Right cardiac atrium (tissue), 5 donors: ENCODE results near the gene TMEM79. TPM values are rescaled to one million over a fixed set of nuclear protein-coding genes. Genes with fewer than 3 reads are reported as not detected.
A peak's percentile ranks its signal among the peaks of the same experiment; 100 is the strongest.

ENCODE experiments used
- ATAC-seq, 2 donors: fragments of 200-7000 bp; cut with Tn5 transposase; one replicate each; pipeline versions ENCODE4 v1.8.0 to v1.9.1; 2020; ENCODE audit warnings: moderate library complexity in 2 of 2, mild to moderate bottlenecking in 1 of 2
- DNase-seq, 3 donors: peaks; one replicate each; pipeline ENCODE4 v3.0.0-alpha.2; 2020
- H3K27ac ChIP-seq: one replicate; pipeline ENCODE4 v1.5.1; 2013; ENCODE audit warnings: mild to moderate bottlenecking, low read length, control low read depth, moderate library complexity
- H3K27me3 ChIP-seq: one replicate; pipeline ENCODE4 v1.6.1; 2013; ENCODE audit not compliant: control insufficient read depth, insufficient read depth
- H3K4me1 ChIP-seq: one replicate; pipeline ENCODE4 v1.6.1; 2013; ENCODE audit warnings: low read length; ENCODE audit not compliant: control insufficient read depth, insufficient read depth
- H3K4me3 ChIP-seq: one replicate; pipeline ENCODE4 v1.5.1; 2013; ENCODE audit warnings: low read length, control low read depth
- H3K9me3 ChIP-seq: one replicate; pipeline ENCODE4 v1.6.1; 2013; ENCODE audit warnings: low read length; ENCODE audit not compliant: control insufficient read depth
- WGBS: extraction: QIAGEN DNeasy Blood & Tissue Kit; methylation state at CpG from one replicate; pipeline ENCODE4 v1.1.7; 2013; 5-methylcytosine and 5-hydroxymethylcytosine counted together
- intact Hi-C, 4 donors: fragments of 100-400 bp; cut with DNase I; formaldehyde crosslinking; loops; one replicate each; pipeline versions ENCODE4 v1.11.0 to v1.14.0; 2022 to 2023
- polyA plus RNA-seq: library from polyadenylated mRNA; stranded (reverse); fragments of 200-250 nt; gene quantifications from one replicate; pipeline ENCODE4 v1.2.3, GENCODE V29; 2013
- total RNA-seq, 4 donors: library from RNA; stranded (reverse); fragmentation: NEBNext Ultra II Directional; extraction: Animal tissue kit (Norgen Biotek cat#: 25700); gene quantifications; one replicate each; pipeline ENCODE4 v1.2.1, GENCODE V29; 2021
- donor health status: healthy with polysubstance abuse.
- donor health status: DM: no; HTN: yes; CAD: no.
- donor health status: DM: no; HTN: no; CAD: no.
- donor health status: DM: no; HTN: yes; CAD: no; lungs with severe emphysema.
- donor health status: DM: yes; HTN: yes; CAD: no.

The TMEM79 gene
- total and polyA plus RNA-seq, 5 donors: 0.95 to 2.4 (median 1.9) TPM

- H3K4me1 ChIP-seq: peaks cover 5% of the 10 kb centered on the region
- peak; percentile 63 to 64 for ATAC-seq
- peak; percentile 70 to 87 (median 82) for DNase-seq
- no peaks in the 10 kb centered on the region for H3K9me3 ChIP-seq
- no peaks in the 10 kb centered on the region for H3K27me3 ChIP-seq
- no peak overlapping the region for H3K4me3 ChIP-seq
- H3K27ac ChIP-seq: no peak overlapping the region
- 38% methylated on average over 16 of the region's 16 CpGs for WGBS
- intact Hi-C loops: no loop called here
Observed at GRCh38 chr1:156246781-156247459, 37.2 kb upstream of the TMEM79 start.

GRCh38 chr1:156247460-156248322, 36.4 kb upstream of the TMEM79 start, which contains the start of gene PAQR6:
Gene PAQR6, minus strand, starts transcription at chr1:156248056. Its CDS starts 1,325 bp downstream, at chr1:156246731.
- intact Hi-C loops: no loop called here
- Histone ChIP-seq H3K9me3 (no peaks in the 10 kb centered on the region), H3K27ac (no peak within 1 kb of the TSS), H3K4me3 (no peak within 1 kb of the TSS), H3K27me3 (no peaks in the 10 kb centered on the region), H3K4me1 (peaks cover 5% of the 10 kb centered on the region)
- peak; percentile 49 to 62 for ATAC-seq
- WGBS: 43% methylated on average over 16 of the region's 16 CpGs
- peak; percentile 52 to 85 (median 84) for DNase-seq

GRCh38 chr1:156248323-156248683, 35.8 kb upstream of the TMEM79 start:
- ATAC-seq: no peak
- no peak for DNase-seq
- H3K9me3 ChIP-seq: no peaks in the 10 kb centered on the region
- H3K27ac ChIP-seq: no peak overlapping the region
- H3K27me3 ChIP-seq: no peaks in the 10 kb centered on the region
- WGBS: 71% methylated on average over 4 of the region's 4 CpGs
- no peak overlapping the region for H3K4me3 ChIP-seq
- intact Hi-C loops: no loop called here
- peaks cover 5% of the 10 kb centered on the region for H3K4me1 ChIP-seq

GRCh38 chr1:156249593-156249992, 34.5 kb upstream of the TMEM79 start:
- 82% methylated on average over 5 of the region's 5 CpGs for WGBS
- peaks cover 5% of the 10 kb centered on the region for H3K4me1 ChIP-seq
- DNase-seq: no peak

GRCh38 chr1:156251527-156251926, 32.6 kb upstream of the TMEM79 start:
- no peaks in the 10 kb centered on the region for H3K4me1 ChIP-seq
- DNase-seq: no peak
- peak in 1 of 2 donors; percentile 3 for ATAC-seq
- no peak overlapping the region for H3K4me3 ChIP-seq
- H3K27ac ChIP-seq: no peak overlapping the region
- intact Hi-C loops: no loop called here
- WGBS: 30% methylated on average over 3 of the region's 3 CpGs
- no peaks in the 10 kb centered on the region for H3K9me3 ChIP-seq
- H3K27me3 ChIP-seq: no peaks in the 10 kb centered on the region

More at GRCh38 chr1:156249593-156249992, 34.5 kb upstream of the TMEM79 start:
- H3K4me3 ChIP-seq: no peak overlapping the region
- no peak overlapping the region for H3K27ac ChIP-seq
- intact Hi-C loops: no loop called here
- H3K9me3 ChIP-seq: no peaks in the 10 kb centered on the region
- no peaks in the 10 kb centered on the region for H3K27me3 ChIP-seq
- no peak for ATAC-seq

- ATAC-seq (no peak), DNase-seq (no peak)
- intact Hi-C loops: no loop called here
- Histone ChIP-seq H3K27me3 (no peaks in the 10 kb centered on the region), H3K27ac (no peak overlapping the region), H3K4me3 (no peak overlapping the region), H3K9me3 (no peaks in the 10 kb centered on the region), H3K4me1 (no peaks in the 10 kb centered on the region)
- 95% methylated on average over 3 of the region's 3 CpGs for WGBS
Observed at GRCh38 chr1:156253634-156254033, 30.5 kb upstream of the TMEM79 start.

GRCh38 chr1:156257711-156258110, 26.4 kb upstream of the TMEM79 start:
- no peak for ATAC-seq

GRCh38 chr1:156258859-156259258, 25.3 kb upstream of the TMEM79 start:
- ATAC-seq: no peak
- H3K4me3 ChIP-seq: no peak overlapping the region
- H3K27me3 ChIP-seq: no peaks in the 10 kb centered on the region
- H3K27ac ChIP-seq: no peak overlapping the region
- WGBS: 95% methylated on average over 8 of the region's 8 CpGs
- no peaks in the 10 kb centered on the region for H3K9me3 ChIP-seq
- intact Hi-C loops: no loop called here
- no peaks in the 10 kb centered on the region for H3K4me1 ChIP-seq
- DNase-seq: no peak

More at GRCh38 chr1:156257711-156258110, 26.4 kb upstream of the TMEM79 start:
- DNase-seq: no peak
- intact Hi-C loops: no loop called here
- Histone ChIP-seq H3K9me3 (no peaks in the 10 kb centered on the region), H3K27ac (no peak overlapping the region), H3K27me3 (no peaks in the 10 kb centered on the region), H3K4me3 (no peak overlapping the region), H3K4me1 (no peaks in the 10 kb centered on the region)
- 82% methylated on average over 2 of the region's 2 CpGs for WGBS

- Histone ChIP-seq H3K4me3 (no peak overlapping the region), H3K27ac (no peak overlapping the region), H3K9me3 (no peaks in the 10 kb centered on the region), H3K4me1 (no peaks in the 10 kb centered on the region), H3K27me3 (no peaks in the 10 kb centered on the region)
- no peak for DNase-seq
- WGBS: 68% methylated on average over 3 of the region's 3 CpGs
- ATAC-seq: no peak
- intact Hi-C loops: no loop called here
Observed at GRCh38 chr1:156259805-156260204, 24.3 kb upstream of the TMEM79 start.

- no peak for ATAC-seq
- intact Hi-C loops: no loop called here
- Histone ChIP-seq H3K27me3 (no peaks in the 10 kb centered on the region), H3K27ac (no peak overlapping the region), H3K4me1 (no peaks in the 10 kb centered on the region), H3K4me3 (no peak overlapping the region), H3K9me3 (no peaks in the 10 kb centered on the region)
- WGBS: 93% methylated on average over 2 of the region's 2 CpGs
- DNase-seq: no peak
Observed at GRCh38 chr1:156260896-156261295, 23.2 kb upstream of the TMEM79 start.
